ES-I3 (cell line): ENCODE results near the gene ZNF511.
A peak's percentile ranks its signal among the peaks of the same experiment; 100 is the strongest.

Experiments
- H3K36me3 ChIP-seq: 2 replicates; pipeline ENCODE4 v1.6.1; 2013; ENCODE audit warnings: mild to moderate bottlenecking, low read length, control low read depth, moderate library complexity; ENCODE audit not compliant: insufficient read depth
- H3K4me1 ChIP-seq: 2 replicates; pipeline ENCODE4 v1.6.1; 2013; ENCODE audit warnings: mild to moderate bottlenecking, control low read depth, low read length; ENCODE audit not compliant: insufficient read depth
- H3K9ac ChIP-seq: 2 replicates; pipeline ENCODE4 v1.6.1; 2013; ENCODE audit warnings: low read depth, mild to moderate bottlenecking, low read length, moderate library complexity
- H3K9me3 ChIP-seq: 2 replicates; pipeline ENCODE4 v1.6.1; 2013; ENCODE audit warnings: mild to moderate bottlenecking, low read length, moderate library complexity; ENCODE audit not compliant: control insufficient read depth, insufficient read depth

The ZNF511 gene

GRCh38 chr10:133270204-133270603, 38.5 kb upstream of the ZNF511 start:
- Histone ChIP-seq H3K9ac (no peak overlapping the region), H3K36me3 (no peaks in the 10 kb centered on the region; the same call in 1 of the 2 replicates), H3K4me1 (no peaks in the 10 kb centered on the region; the same call in 1 of the 2 replicates), H3K9me3 (no peaks in the 10 kb centered on the region)

- no peaks in the 10 kb centered on the region for H3K9me3 ChIP-seq
- no peaks in the 10 kb centered on the region; the same call in 1 of the 2 replicates for H3K4me1 ChIP-seq
- no peak overlapping the region for H3K9ac ChIP-seq
- no peaks in the 10 kb centered on the region; the same call in 1 of the 2 replicates for H3K36me3 ChIP-seq
These were observed 37.9 kb upstream of the ZNF511 start for GRCh38 chr10:133270773-133271297.

GRCh38 chr10:133271521-133272300, 37.0 kb upstream of the ZNF511 start:
- Histone ChIP-seq H3K9ac (no peak overlapping the region), H3K4me1 (no peaks in the 10 kb centered on the region; the same call in 1 of the 2 replicates), H3K36me3 (no peaks in the 10 kb centered on the region), H3K9me3 (no peaks in the 10 kb centered on the region)

- no peak overlapping the region for H3K9ac ChIP-seq
- H3K9me3 ChIP-seq = no peaks in the 10 kb centered on the region
- no peaks in the 10 kb centered on the region for H3K36me3 ChIP-seq
- no peaks in the 10 kb centered on the region; the same call in 1 of the 2 replicates for H3K4me1 ChIP-seq
These were observed 36.3 kb upstream of the ZNF511 start for GRCh38 chr10:133272301-133272963.

- Histone ChIP-seq H3K9me3 (no peaks in the 10 kb centered on the region), H3K9ac (no peak overlapping the region), H3K4me1 (no peaks in the 10 kb centered on the region; the same call in 1 of the 2 replicates), H3K36me3 (no peaks in the 10 kb centered on the region)
These were observed 35.7 kb upstream of the ZNF511 start for GRCh38 chr10:133272964-133273420.

GRCh38 chr10:133273534-133274143, 35.1 kb upstream of the ZNF511 start:
- Histone ChIP-seq H3K36me3 (no peaks in the 10 kb centered on the region), H3K9me3 (no peaks in the 10 kb centered on the region), H3K9ac (no peak overlapping the region), H3K4me1 (no peaks in the 10 kb centered on the region; the same call in 1 of the 2 replicates)

GRCh38 chr10:133274751-133275683, 33.7 kb upstream of the ZNF511 start:
- no peaks in the 10 kb centered on the region for H3K9me3 ChIP-seq
- no peaks in the 10 kb centered on the region; the same call in 1 of the 2 replicates for H3K4me1 ChIP-seq
- peak overlapping the region; percentile 58; the same call in 1 of the 2 replicates for H3K9ac ChIP-seq
- H3K36me3 ChIP-seq = peaks cover 2% of the 10 kb centered on the region; the same call in 1 of the 2 replicates

GRCh38 chr10:133275684-133276092, 33.0 kb upstream of the ZNF511 start:
- Histone ChIP-seq H3K9ac (peak overlapping the region; percentile 58; the same call in 1 of the 2 replicates), H3K4me1 (no peaks in the 10 kb centered on the region; the same call in 1 of the 2 replicates), H3K9me3 (no peaks in the 10 kb centered on the region), H3K36me3 (peaks cover 4% of the 10 kb centered on the region; the same call in 1 of the 2 replicates)

GRCh38 chr10:133276100-133276434, 32.6 kb upstream of the ZNF511 start:
- Histone ChIP-seq H3K9me3 (no peaks in the 10 kb centered on the region), H3K9ac (peak overlapping the region; percentile 58; the same call in 1 of the 2 replicates), H3K36me3 (peaks cover 4% of the 10 kb centered on the region; the same call in 1 of the 2 replicates), H3K4me1 (no peaks in the 10 kb centered on the region; the same call in 1 of the 2 replicates)

- Histone ChIP-seq H3K4me1 (no peaks in the 10 kb centered on the region; the same call in 1 of the 2 replicates), H3K36me3 (peaks cover 4% of the 10 kb centered on the region; the same call in 1 of the 2 replicates), H3K9ac (peak within 1 kb of the TSS; percentile 58; the same call in 1 of the 2 replicates), H3K9me3 (no peaks in the 10 kb centered on the region)
These were observed 32.1 kb upstream of the ZNF511 start, which contains the start of gene ADAM8 for GRCh38 chr10:133276435-133277201. ADAM8 (minus strand) TSS chr10:133276868; CDS start chr10:133276817, 51 bp downstream.

GRCh38 chr10:133277277-133277992, 31.3 kb upstream of the ZNF511 start:
- H3K36me3 ChIP-seq = peaks cover 4% of the 10 kb centered on the region; the same call in 1 of the 2 replicates
- no peaks in the 10 kb centered on the region for H3K9me3 ChIP-seq
- no peaks in the 10 kb centered on the region; the same call in 1 of the 2 replicates for H3K4me1 ChIP-seq
- H3K9ac ChIP-seq = 0 out of 2 replicates have a peak overlapping the region, but pooled peaks have one; percentile 58

- H3K9ac ChIP-seq = no peak overlapping the region
- H3K9me3 ChIP-seq = no peaks in the 10 kb centered on the region
- peaks cover 4% of the 10 kb centered on the region; the same call in 1 of the 2 replicates for H3K36me3 ChIP-seq
- H3K4me1 ChIP-seq = no peaks in the 10 kb centered on the region; the same call in 1 of the 2 replicates
These were observed 30.6 kb upstream of the ZNF511 start for GRCh38 chr10:133277993-133278576.
